Chondrocyte (in vitro differentiated cells): ENCODE results near the gene COPE. TPM values are rescaled to one million over a fixed set of nuclear protein-coding genes. Genes with fewer than 3 reads are reported as not detected.

Experiments used
- DNase-seq: peaks from one replicate; pipeline ENCODE4 v3.0.0; 2021; ENCODE audit warnings: mixed read lengths, low spot score
- H3K27ac Mint-ChIP-seq: one replicate; pipeline ENCODE4 v1.8.0; 2021; ENCODE audit warnings: mild to moderate bottlenecking, moderate library complexity, mixed read lengths; ENCODE audit not compliant: unreplicated experiment
- H3K27me3 Mint-ChIP-seq: 2 replicates; pipeline ENCODE4 v1.8.0; 2021; ENCODE audit warnings: low read depth, mixed read lengths
- H3K36me3 Mint-ChIP-seq: 2 replicates; pipeline ENCODE4 v1.8.0; 2021; ENCODE audit warnings: low read depth, mixed read lengths
- H3K4me1 Mint-ChIP-seq: 2 replicates; pipeline ENCODE4 v1.8.0; 2021; ENCODE audit warnings: low read depth, mild to moderate bottlenecking, mixed read lengths
- H3K4me3 Mint-ChIP-seq: one replicate; pipeline ENCODE4 v1.8.0; 2021; ENCODE audit warnings: mild to moderate bottlenecking, moderate library complexity, mixed read lengths; ENCODE audit not compliant: unreplicated experiment
- H3K9me3 Mint-ChIP-seq: 2 replicates; pipeline ENCODE4 v1.8.0; 2021; ENCODE audit warnings: low read depth, mixed read lengths
- total RNA-seq: library from RNA; stranded (reverse); gene quantifications from 3 replicates; pipeline ENCODE4 v1.2.1, GENCODE V29; 2021
- TF ChIP-seq, protein P1 (sequence below): fragments of 200-600 bp; sonication (generic); IDR thresholded peaks from 2 replicates; pipeline ENCODE4 v1.5.0; 2021; ENCODE audit warnings: antibody characterized with exemption, mild to moderate bottlenecking, moderate library complexity

COPE gene
- total RNA-seq, 1 donor from 2014 or later, result 175 TPM

DNA sequence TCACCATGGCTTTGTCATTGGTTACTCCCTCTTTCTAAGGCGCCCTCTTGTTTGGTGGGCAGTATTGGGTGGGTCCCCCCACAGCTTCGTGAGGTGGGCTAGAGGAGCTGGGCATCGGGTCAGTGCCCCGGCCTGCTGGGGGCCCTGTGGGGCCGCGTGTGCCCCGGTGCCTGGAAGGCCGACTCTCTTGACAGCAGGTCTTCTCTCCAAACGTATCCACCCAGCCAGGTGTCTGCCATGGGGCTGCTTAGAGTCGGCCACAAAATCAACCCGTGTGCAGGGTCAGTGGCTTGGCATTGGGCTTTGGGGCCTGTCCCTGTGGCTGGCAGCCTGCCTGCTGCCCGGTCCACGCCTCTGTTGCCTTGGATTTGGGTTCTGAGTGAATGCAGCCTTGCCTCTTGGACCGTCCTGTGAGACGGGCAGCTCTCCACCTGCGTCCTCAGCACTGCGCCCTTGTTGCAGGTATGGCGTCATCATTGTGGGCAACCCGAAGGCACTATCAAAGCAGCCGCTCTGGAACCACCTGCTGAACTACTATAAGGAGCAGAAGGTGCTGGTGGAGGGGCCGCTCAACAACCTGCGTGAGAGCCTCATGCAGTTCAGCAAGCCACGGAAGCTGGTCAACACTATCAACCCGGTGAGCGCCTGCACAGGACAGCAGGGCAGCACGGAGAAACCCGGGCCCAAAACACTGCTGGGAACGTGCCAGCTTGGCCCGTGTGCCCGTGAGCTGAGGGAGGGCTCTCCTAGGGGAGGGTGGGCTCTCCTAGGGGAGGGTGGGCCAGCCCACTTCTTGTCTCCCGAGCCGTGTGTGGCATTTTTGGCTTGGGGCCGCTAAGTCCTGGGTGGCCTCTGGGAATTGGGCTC is 56.0 kb downstream of the COPE start:
- Mint-ChIP-seq H3K4me1 (no peaks in the 10 kb centered on the region), H3K9me3 (no peaks in the 10 kb centered on the region), H3K27me3 (no peaks in the 10 kb centered on the region), H3K4me3 (no peak overlapping the region), H3K36me3 (peaks cover 25% of the 10 kb centered on the region), H3K27ac (no peak overlapping the region)
- DNase-seq, result peak; percentile 74
- TF ChIP-seq, protein P1, sequence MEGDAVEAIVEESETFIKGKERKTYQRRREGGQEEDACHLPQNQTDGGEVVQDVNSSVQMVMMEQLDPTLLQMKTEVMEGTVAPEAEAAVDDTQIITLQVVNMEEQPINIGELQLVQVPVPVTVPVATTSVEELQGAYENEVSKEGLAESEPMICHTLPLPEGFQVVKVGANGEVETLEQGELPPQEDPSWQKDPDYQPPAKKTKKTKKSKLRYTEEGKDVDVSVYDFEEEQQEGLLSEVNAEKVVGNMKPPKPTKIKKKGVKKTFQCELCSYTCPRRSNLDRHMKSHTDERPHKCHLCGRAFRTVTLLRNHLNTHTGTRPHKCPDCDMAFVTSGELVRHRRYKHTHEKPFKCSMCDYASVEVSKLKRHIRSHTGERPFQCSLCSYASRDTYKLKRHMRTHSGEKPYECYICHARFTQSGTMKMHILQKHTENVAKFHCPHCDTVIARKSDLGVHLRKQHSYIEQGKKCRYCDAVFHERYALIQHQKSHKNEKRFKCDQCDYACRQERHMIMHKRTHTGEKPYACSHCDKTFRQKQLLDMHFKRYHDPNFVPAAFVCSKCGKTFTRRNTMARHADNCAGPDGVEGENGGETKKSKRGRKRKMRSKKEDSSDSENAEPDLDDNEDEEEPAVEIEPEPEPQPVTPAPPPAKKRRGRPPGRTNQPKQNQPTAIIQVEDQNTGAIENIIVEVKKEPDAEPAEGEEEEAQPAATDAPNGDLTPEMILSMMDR, result no peak

DNA sequence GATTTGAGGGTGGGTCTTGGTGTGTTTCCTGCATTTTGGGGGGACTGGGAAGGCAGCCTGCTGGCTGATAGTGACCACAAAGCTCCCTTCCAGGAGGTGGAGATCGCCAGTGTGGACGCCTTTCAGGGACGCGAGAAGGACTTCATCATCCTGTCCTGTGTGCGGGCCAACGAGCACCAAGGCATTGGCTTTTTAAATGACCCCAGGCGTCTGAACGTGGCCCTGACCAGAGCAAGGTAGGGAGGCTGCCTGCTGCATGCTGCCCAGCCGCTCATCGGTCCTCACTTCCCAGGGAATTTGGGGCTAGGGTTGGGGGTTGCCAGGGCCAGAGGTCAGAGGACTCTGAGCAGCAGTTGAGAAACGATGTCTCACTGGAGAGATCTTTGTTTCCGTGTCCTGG is 57.3 kb downstream of the COPE start:
- H3K4me1 Mint-ChIP-seq, result no peaks in the 10 kb centered on the region
- peaks cover 26% of the 10 kb centered on the region for H3K36me3 Mint-ChIP-seq
- TF ChIP-seq, protein P1, result no peak
- no peak overlapping the region for H3K4me3 Mint-ChIP-seq
- no peaks in the 10 kb centered on the region for H3K27me3 Mint-ChIP-seq
- H3K9me3 Mint-ChIP-seq, result no peaks in the 10 kb centered on the region
- no peak overlapping the region for H3K27ac Mint-ChIP-seq
- DNase-seq, result peak; percentile 64

DNA sequence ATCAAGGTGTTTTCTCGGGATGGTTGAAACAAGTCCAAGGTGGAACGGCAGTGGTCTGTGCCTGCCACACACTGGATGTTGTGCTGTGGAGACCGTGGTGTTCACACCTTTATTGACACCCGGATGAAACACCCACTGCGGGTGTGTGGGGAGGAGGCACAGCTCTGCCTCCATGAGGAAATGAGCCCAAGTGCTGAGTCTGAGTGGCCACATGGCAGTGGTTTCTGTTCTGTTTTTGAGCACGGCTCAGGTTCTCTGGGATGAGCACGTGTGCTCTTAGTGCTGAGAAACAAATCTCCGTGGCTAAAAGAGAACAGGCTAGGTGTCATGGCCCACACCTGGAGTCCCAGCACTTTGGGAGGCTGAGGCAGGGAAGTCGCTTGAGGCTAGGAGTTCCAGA is 58.0 kb downstream of the COPE start:
- Mint-ChIP-seq H3K4me1 (no peaks in the 10 kb centered on the region), H3K27ac (no peak overlapping the region), H3K4me3 (no peak overlapping the region), H3K36me3 (peaks cover 31% of the 10 kb centered on the region), H3K27me3 (no peaks in the 10 kb centered on the region), H3K9me3 (no peaks in the 10 kb centered on the region)
- DNase-seq, result no peak
- TF ChIP-seq, protein P1, result no peak

DNA sequence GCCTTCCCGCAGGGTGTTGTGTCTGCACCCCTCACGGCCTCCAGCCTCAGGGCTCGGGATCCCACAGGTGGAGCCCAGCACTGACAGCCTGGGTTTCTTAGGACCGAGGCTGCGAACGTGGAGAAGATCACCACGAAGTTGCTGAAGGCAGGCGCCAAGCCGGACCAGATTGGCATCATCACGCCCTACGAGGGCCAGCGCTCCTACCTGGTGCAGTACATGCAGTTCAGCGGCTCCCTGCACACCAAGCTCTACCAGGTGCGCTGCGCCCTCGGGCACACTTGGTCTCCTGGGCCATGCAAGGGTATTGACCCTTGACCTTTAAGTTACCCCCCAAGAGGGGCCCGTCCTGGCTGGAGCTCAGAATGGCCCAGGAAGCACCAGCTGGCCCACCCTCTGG is 58.5 kb downstream of the COPE start:
- no peak overlapping the region for H3K27ac Mint-ChIP-seq
- no peaks in the 10 kb centered on the region for H3K4me1 Mint-ChIP-seq
- no peaks in the 10 kb centered on the region for H3K27me3 Mint-ChIP-seq
- H3K4me3 Mint-ChIP-seq, result no peak overlapping the region
- H3K9me3 Mint-ChIP-seq, result no peaks in the 10 kb centered on the region
- peak; percentile 89 for DNase-seq
- TF ChIP-seq, protein P1, result no peak
- peaks cover 31% of the 10 kb centered on the region for H3K36me3 Mint-ChIP-seq

DNA sequence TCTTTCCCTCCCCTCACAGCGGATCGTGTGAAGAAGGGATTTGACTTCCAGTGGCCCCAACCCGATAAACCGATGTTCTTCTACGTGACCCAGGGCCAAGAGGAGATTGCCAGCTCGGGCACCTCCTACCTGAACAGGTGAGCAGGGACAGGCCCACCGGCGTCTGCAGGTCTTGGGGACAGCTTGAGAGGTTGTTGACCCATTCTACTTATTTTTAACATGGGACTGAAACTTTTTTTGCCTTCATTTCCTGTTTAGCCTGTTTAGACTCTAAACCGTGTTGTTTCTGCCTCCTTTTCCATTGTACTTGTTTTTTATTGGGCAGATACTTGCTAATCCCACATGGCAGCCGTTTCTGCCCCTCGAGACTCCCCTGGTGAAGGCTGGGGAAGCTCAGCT is 58.9 kb downstream of the COPE start:
- Mint-ChIP-seq H3K4me3 (no peak overlapping the region), H3K4me1 (no peaks in the 10 kb centered on the region), H3K36me3 (peaks cover 33% of the 10 kb centered on the region), H3K9me3 (no peaks in the 10 kb centered on the region), H3K27ac (no peak overlapping the region), H3K27me3 (no peaks in the 10 kb centered on the region)
- DNase-seq, result no peak
- TF ChIP-seq, protein P1, result no peak
